ENCODE data around the gene BOLL. TPM values are rescaled to one million over a fixed set of nuclear protein-coding genes. Genes with fewer than 3 reads are reported as not detected.

BOLL gene
- total and polyA plus RNA-seq, 12 donors = 0.12 to 0.18 TPM; not detected in 10

GRCh38 chr2:197801033-197801432, 15.9 kb upstream of the BOLL start:
- Histone ChIP-seq H3K27me3 (peaks cover 0 to 34% (median 0%) of the 10 kb centered on the region in 7 donors), H3K4me3 (no peak overlapping the region), H3K27ac (no peak overlapping the region), H3K9me3 (no peaks in the 10 kb centered on the region), H3K4me1 (peaks cover 0 to 43% (median 21%) of the 10 kb centered on the region in 9 donors), H3K36me3 (no peaks in the 10 kb centered on the region)
- DNase-seq (no peak), ATAC-seq (no peak)
- no peak for TF ChIP-seq CTCF (IDR thresholded peaks at IDR 0.05)
- intact Hi-C loops (cut with DNase I) = loop anchor here in 9 of 10 donors (2.0 to 10.0 kb wide), 11 partner anchors 74 to 496 kb away; no protein-coding TSS in a partner anchor

GRCh38 chr2:197800091-197800490, 15.0 kb upstream of the BOLL start:
- peaks cover 0 to 43% (median 21%) of the 10 kb centered on the region in 9 donors for H3K4me1 ChIP-seq

GRCh38 chr2:197799068-197799467, 13.9 kb upstream of the BOLL start:
- WGBS, 2 donors = 65 to 71% methylated on average over 3 of the region's 3 CpGs
- no peak for TF ChIP-seq CTCF (IDR thresholded peaks at IDR 0.05)
- intact Hi-C loops (cut with DNase I) = loop anchor here in 1 of 10 donors (5.0 to 10.0 kb wide), 2 partner anchors 328 to 496 kb away; no protein-coding TSS in a partner anchor
- no peak for DNase-seq
- Histone ChIP-seq H3K36me3 (no peaks in the 10 kb centered on the region), H3K4me1 (peaks cover 0 to 42% (median 21%) of the 10 kb centered on the region in 9 donors), H3K27me3 (peaks cover 0 to 30% (median 0%) of the 10 kb centered on the region in 7 donors), H3K27ac (no peak overlapping the region), H3K4me3 (no peak overlapping the region), H3K9me3 (no peaks in the 10 kb centered on the region)
- ATAC-seq = no peak

More at GRCh38 chr2:197800091-197800490, 15.0 kb upstream of the BOLL start:
- Histone ChIP-seq H3K36me3 (no peaks in the 10 kb centered on the region), H3K27ac (no peak overlapping the region), H3K9me3 (no peaks in the 10 kb centered on the region), H3K27me3 (peaks cover 0 to 34% (median 0%) of the 10 kb centered on the region in 7 donors), H3K4me3 (no peak overlapping the region)
- intact Hi-C loops (cut with DNase I) = loop anchor here in 9 of 10 donors (2.0 to 10.0 kb wide), 11 partner anchors 75 to 497 kb away; no protein-coding TSS in a partner anchor
- WGBS, 2 donors = 63 to 65% methylated on average over 2 of the region's 2 CpGs
- DNase-seq (no peak), ATAC-seq (no peak)
- TF ChIP-seq CTCF (IDR thresholded peaks at IDR 0.05) = no peak

- TF ChIP-seq CTCF (IDR thresholded peaks at IDR 0.05) = no peak
- Histone ChIP-seq H3K27ac (no peak overlapping the region), H3K4me3 (no peak overlapping the region), H3K36me3 (no peaks in the 10 kb centered on the region), H3K4me1 (peaks cover 0 to 33% (median 12%) of the 10 kb centered on the region in 9 donors), H3K9me3 (no peaks in the 10 kb centered on the region), H3K27me3 (peaks cover 0 to 31% (median 0%) of the 10 kb centered on the region in 7 donors)
- intact Hi-C loops (cut with DNase I) = loop anchor here in 1 of 10 donors (5.0 to 10.0 kb wide), 2 partner anchors 329 to 497 kb away; no protein-coding TSS in a partner anchor
- ATAC-seq (peak in 3 of 8 donors; percentile 17 to 26 (median 24)), DNase-seq (no peak)
- WGBS, 2 donors = 40 to 49% methylated on average over 4 of the region's 4 CpGs
Measured at GRCh38 chr2:197798187-197798586, 13.1 kb upstream of the BOLL start.

All from heart right ventricle (tissue), 16 donors.